CD4-positive, alpha-beta T cell (primary cell): ENCODE measurements around the gene LST1. TPM values are rescaled to one million over a fixed set of nuclear protein-coding genes. Genes with fewer than 3 reads are reported as not detected.
"Not testable (repeated sequence)": the region's sequence is repeated elsewhere in the genome, so short reads cannot be mapped to it uniquely, and the experiment has no call there.

Experiments used
- ATAC-seq: fragments of 200-7000 bp; cut with Tn5 transposase; one replicate; pipeline ENCODE4 v1.10.0; 2022; ENCODE audit warnings: mild to moderate bottlenecking; ENCODE audit not compliant: poor library complexity
- CTCF ChIA-PET: fragments of 350-600 bp; sonication (Branson Sonifier 250); formaldehyde crosslinking; loops from one replicate; lab custom pipeline; 2021; ENCODE audit warnings: antibody characterized with exemption, inconsistent platforms; lab: Charles Lee
- POLR2A ChIA-PET: fragments of 350-600 bp; sonication (Branson Sonifier 250); formaldehyde crosslinking; loops from one replicate; lab custom pipeline; 2021; ENCODE audit warnings: antibody characterized with exemption, inconsistent platforms; lab: Charles Lee
- DNase-seq, 14 experiments: peaks; one replicate each; pipeline ENCODE4 v3.0.0-alpha.2; 2013 to 2020; ENCODE audit warnings: mixed read lengths in 2 of 14
- H3K27ac ChIP-seq, 2 donors: one replicate each; pipeline versions ENCODE4 v1.5.1 to v1.7.0; 2013; ENCODE audit warnings: low read length in 2 of 2, low read depth in 1 of 2, mild to moderate bottlenecking in 1 of 2
- H3K27me3 ChIP-seq, 2 experiments: 1 replicate in 1 of 2; 2 replicates in 1 of 2; pipeline versions ENCODE4 v1.6.1 to v1.7.0; 2013; ENCODE audit warnings: low read length in 2 of 2, control low read depth in 1 of 2, mild to moderate bottlenecking in 1 of 2, moderate library complexity in 1 of 2; ENCODE audit not compliant: insufficient read depth in 2 of 2, control insufficient read depth in 1 of 2
- H3K36me3 ChIP-seq: one replicate; pipeline ENCODE4 v1.6.1; 2013; ENCODE audit warnings: low read length, control low read depth; ENCODE audit not compliant: insufficient read depth
- H3K4me1 ChIP-seq: one replicate; pipeline ENCODE4 v1.6.1; 2013; ENCODE audit warnings: low read length, control low read depth; ENCODE audit not compliant: insufficient read depth
- H3K4me3 ChIP-seq: one replicate; pipeline ENCODE4 v1.5.1; 2013; ENCODE audit warnings: mild to moderate bottlenecking, low read length, moderate library complexity
- H3K9me3 ChIP-seq, 2 experiments: 1 replicate in 1 of 2; 2 replicates in 1 of 2; pipeline versions ENCODE4 v1.6.1 to v1.7.0; 2013; ENCODE audit warnings: low read length in 2 of 2, mild to moderate bottlenecking in 2 of 2, control low read depth in 1 of 2, moderate library complexity in 1 of 2; ENCODE audit not compliant: control insufficient read depth in 1 of 2, insufficient read depth in 1 of 2
- H3K27ac Mint-ChIP-seq: one replicate; pipeline ENCODE4 v1.8.0; 2020; ENCODE audit warnings: mixed read lengths
- H3K27me3 Mint-ChIP-seq: one replicate; pipeline ENCODE4 v1.8.0; 2021; ENCODE audit warnings: mixed read lengths
- H3K36me3 Mint-ChIP-seq: one replicate; pipeline ENCODE4 v1.8.0; 2021; ENCODE audit warnings: low read depth, mixed read lengths
- H3K4me1 Mint-ChIP-seq: one replicate; pipeline ENCODE4 v1.8.0; 2021; ENCODE audit warnings: low read depth, mixed read lengths
- H3K4me3 Mint-ChIP-seq: one replicate; pipeline ENCODE4 v1.8.0; 2020; ENCODE audit warnings: mild to moderate bottlenecking, mixed read lengths
- H3K9me3 Mint-ChIP-seq: one replicate; pipeline ENCODE4 v1.8.0; 2020; ENCODE audit warnings: mixed read lengths
- intact Hi-C, 2 experiments: fragments of 100-400 bp; cut with DNase I in 1 of 2; cut with micrococcal nuclease in 1 of 2; formaldehyde crosslinking; loops; one replicate each; pipeline versions ENCODE4 v1.15.1 to v1.9.0; 2023 to 2025; cut with DNase I, micrococcal nuclease
- total RNA-seq, 174 experiments: library from RNA in 2 of 174; stranded (reverse) in 2 of 174; gene quantifications; one replicate each; pipeline ENCODE4 v1.2.3 and lab custom pipeline; 2021 to 2026
- TF ChIP-seq, protein P1 (sequence below): fragments of 200-600 bp; IDR thresholded peaks from one replicate; pipeline ENCODE4 v1.8.0; 2022; ENCODE audit warnings: antibody characterized with exemption, mild to moderate bottlenecking

Gene LST1
- total RNA-seq, 2 experiments from 2014 or later, result 8.9 to 10.3 TPM

GRCh38 chr6:31551371-31551770, 34.7 kb upstream of the LST1 start:
- Mint-ChIP-seq H3K27ac (peak overlapping the region; percentile 73), H3K4me1 (peaks cover 32% of the 10 kb centered on the region)
- not testable (repeated sequence) for H3K9me3 Mint-ChIP-seq, H3K4me3 ChIP-seq, ATAC-seq, H3K27ac ChIP-seq, H3K4me3 Mint-ChIP-seq, H3K9me3 ChIP-seq, H3K36me3 Mint-ChIP-seq, H3K27me3 Mint-ChIP-seq, H3K36me3 ChIP-seq, H3K27me3 ChIP-seq
- ChIA-PET CTCF (interaction anchor here (0.6 to 11.8 kb wide), 15 partner anchors 9 to 279 kb away, joined by 3 to 284 read pairs (median 4); partner anchors contain the start of genes DDX39B, GPANK1, LST1 and LTB), POLR2A (interaction anchor here (0.6 to 8.1 kb wide), 18 partner anchors 9 to 421 kb away, joined by 3 to 220 read pairs (median 4); partner anchors contain the start of genes ABHD16A, BAG6, DDX39B and DXO)
- intact Hi-C loops, result loop anchor here (1.0 kb wide), 2 partner anchors 29 to 47 kb away; no protein-coding TSS in a partner anchor
- H3K4me1 ChIP-seq, result peaks cover 40% of the 10 kb centered on the region
- DNase-seq, result peak; percentile 49 to 87 (median 62)
- TF ChIP-seq, protein P1, sequence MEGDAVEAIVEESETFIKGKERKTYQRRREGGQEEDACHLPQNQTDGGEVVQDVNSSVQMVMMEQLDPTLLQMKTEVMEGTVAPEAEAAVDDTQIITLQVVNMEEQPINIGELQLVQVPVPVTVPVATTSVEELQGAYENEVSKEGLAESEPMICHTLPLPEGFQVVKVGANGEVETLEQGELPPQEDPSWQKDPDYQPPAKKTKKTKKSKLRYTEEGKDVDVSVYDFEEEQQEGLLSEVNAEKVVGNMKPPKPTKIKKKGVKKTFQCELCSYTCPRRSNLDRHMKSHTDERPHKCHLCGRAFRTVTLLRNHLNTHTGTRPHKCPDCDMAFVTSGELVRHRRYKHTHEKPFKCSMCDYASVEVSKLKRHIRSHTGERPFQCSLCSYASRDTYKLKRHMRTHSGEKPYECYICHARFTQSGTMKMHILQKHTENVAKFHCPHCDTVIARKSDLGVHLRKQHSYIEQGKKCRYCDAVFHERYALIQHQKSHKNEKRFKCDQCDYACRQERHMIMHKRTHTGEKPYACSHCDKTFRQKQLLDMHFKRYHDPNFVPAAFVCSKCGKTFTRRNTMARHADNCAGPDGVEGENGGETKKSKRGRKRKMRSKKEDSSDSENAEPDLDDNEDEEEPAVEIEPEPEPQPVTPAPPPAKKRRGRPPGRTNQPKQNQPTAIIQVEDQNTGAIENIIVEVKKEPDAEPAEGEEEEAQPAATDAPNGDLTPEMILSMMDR, result peak; percentile 70

DNA sequence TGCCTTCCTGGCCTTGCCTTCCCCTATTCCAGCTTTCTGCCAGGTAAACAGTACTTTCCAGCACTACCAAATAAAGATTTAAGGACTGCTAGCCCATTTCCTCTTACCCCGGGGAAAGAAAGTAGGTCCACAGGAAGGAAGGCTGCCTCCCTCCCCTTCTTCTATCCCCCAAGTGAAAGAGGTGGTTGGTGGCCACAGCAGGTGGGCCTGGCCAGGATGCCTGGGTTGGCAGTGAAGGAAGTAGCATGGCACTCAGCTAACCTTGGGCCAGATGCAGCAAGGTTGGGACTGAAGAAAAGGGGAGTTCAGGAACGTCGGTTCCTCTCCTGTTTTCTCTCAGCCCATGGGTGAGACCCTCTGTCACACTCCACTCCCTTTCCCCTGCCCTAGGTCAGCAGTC, 29.8 kb upstream of the LST1 start:
- H3K4me1 ChIP-seq, result peaks cover 61% of the 10 kb centered on the region
- Mint-ChIP-seq H3K4me1 (peaks cover 41% of the 10 kb centered on the region), H3K4me3 (no peak overlapping the region), H3K9me3 (no peaks in the 10 kb centered on the region), H3K27ac (peak overlapping the region; percentile 47), H3K27me3 (no peaks in the 10 kb centered on the region), H3K36me3 (peaks cover 24% of the 10 kb centered on the region)
- H3K27ac ChIP-seq, result no peak overlapping the region
- ATAC-seq (no peak), DNase-seq (peak in 1 of 14 experiments; percentile 45)
- no peaks in the 10 kb centered on the region for H3K27me3 ChIP-seq
- ChIA-PET CTCF (interaction anchor here (1.2 to 6.2 kb wide), 5 partner anchors 10 to 41 kb away, joined by 3 to 32 read pairs (median 4); partner anchors contain the start of genes LTB and TNF), POLR2A (interaction anchor here (0.9 to 34.9 kb wide), 3 partner anchors 13 to 30 kb away, joined by 3 to 1160 read pairs (median 43); partner anchors contain the start of genes LST1, LTA, LTB and NCR3)
- H3K4me3 ChIP-seq, result no peak overlapping the region
- peaks cover 13% of the 10 kb centered on the region for H3K36me3 ChIP-seq
- TF ChIP-seq, protein P1, result no peak
- no peaks in the 10 kb centered on the region for H3K9me3 ChIP-seq
- intact Hi-C loops, result no loop called here

DNA sequence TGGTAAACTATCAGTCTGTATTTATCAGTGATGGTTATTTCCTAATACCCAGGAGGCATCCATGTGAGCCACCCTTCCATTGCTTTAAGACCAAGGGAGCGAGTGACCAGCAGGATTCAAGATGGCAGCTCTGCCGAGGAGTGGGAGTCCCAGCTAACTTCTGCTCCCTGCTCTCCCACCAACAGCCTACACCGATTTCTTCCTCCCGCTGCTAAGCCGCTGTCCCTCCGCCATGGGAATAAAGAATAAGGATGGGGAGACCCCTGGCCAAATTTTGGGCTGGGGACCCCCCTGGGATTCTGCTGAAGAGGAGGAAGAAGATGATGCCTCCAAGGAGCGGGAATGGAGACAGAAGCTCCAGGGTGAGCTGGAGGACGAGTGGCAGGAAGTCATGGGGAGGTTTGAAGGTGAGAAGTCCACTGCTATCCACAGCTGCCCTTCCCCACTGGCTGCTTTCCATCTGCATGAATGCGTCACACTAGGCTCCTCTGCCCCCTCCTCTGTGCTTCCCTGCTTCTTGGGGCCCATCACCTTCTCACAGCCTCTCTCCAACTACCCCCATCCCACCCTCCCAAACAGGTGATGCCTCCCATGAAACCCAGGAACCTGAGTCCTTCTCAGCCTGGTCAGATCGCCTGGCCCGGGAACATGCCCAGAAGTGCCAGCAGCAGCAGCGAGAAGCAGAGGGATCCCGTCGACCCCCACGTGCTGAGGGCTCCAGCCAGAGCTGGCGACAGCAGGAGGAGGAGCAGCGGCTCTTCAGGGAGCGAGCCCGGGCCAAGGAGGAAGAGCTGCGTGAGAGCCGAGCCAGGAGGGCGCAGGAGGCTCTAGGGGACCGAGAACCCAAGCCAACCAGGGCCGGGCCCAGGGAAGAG, 28.4 kb upstream of the LST1 start:
- Histone ChIP-seq H3K27ac (peak overlapping the region; percentile 63 to 74), H3K36me3 (peaks cover 13% of the 10 kb centered on the region), H3K4me1 (peaks cover 66% of the 10 kb centered on the region), H3K4me3 (no peak overlapping the region), H3K9me3 (no peaks in the 10 kb centered on the region), H3K27me3 (no peaks in the 10 kb centered on the region)
- ChIA-PET CTCF (interaction anchor here (1.7 to 6.2 kb wide), 2 partner anchors 20 to 40 kb away, joined by 7 to 32 read pairs; no protein-coding TSS in a partner anchor), POLR2A (interaction anchor here (1.0 to 34.9 kb wide), 4 partner anchors 10 to 28 kb away, joined by 4 to 1160 read pairs (median 26); partner anchors contain the start of genes DDX39B, LST1, LTA and LTB)
- Mint-ChIP-seq H3K4me3 (no peak overlapping the region), H3K4me1 (peaks cover 46% of the 10 kb centered on the region), H3K27ac (no peak overlapping the region), H3K36me3 (peaks cover 29% of the 10 kb centered on the region), H3K9me3 (no peaks in the 10 kb centered on the region), H3K27me3 (no peaks in the 10 kb centered on the region)
- DNase-seq (no peak), ATAC-seq (no peak)
- TF ChIP-seq, protein P1, result no peak
- intact Hi-C loops, result loop anchor here in 1 of 2 experiments (2.0 kb wide), 2 partner anchors 15 to 23 kb away; partner anchors contain the start of gene LTA
